SW480 (cell line): ENCODE data around the gene PIGC.
A peak's percentile ranks its signal among the peaks of the same experiment; 100 is the strongest.
"Not testable (repeated sequence)": the region's sequence is repeated elsewhere in the genome, so short reads cannot be mapped to it uniquely, and the experiment has no call there.

Experiments
- DNase-seq: peaks from one replicate; pipeline ENCODE4 v3.0.0-alpha.2; 2016; ENCODE audit warnings: low spot score

Gene PIGC

GRCh38 chr1:172466795-172467407 is 23.0 kb upstream of the PIGC start:
- peak; percentile 83 for DNase-seq

DNA sequence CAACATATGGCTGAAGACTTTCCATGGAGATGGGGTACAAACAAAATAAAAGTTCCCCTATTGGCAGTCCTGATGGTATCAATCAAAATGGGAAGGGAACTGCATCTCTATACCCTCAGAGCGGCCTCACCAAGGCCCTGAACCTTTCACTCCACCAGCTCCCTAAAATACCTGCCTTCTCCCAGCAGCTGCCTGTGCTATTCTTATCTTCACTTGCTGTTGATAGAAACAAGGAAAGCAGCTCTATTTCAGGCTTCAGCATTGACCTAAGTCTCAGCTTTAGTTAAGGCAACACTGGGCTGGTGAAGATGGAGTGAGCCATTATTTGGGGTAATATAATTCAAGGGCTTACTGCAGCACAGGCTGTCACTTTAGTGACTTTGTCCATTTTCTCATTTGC is 21.7 kb upstream of the PIGC start:
- DNase-seq: no peak

DNA sequence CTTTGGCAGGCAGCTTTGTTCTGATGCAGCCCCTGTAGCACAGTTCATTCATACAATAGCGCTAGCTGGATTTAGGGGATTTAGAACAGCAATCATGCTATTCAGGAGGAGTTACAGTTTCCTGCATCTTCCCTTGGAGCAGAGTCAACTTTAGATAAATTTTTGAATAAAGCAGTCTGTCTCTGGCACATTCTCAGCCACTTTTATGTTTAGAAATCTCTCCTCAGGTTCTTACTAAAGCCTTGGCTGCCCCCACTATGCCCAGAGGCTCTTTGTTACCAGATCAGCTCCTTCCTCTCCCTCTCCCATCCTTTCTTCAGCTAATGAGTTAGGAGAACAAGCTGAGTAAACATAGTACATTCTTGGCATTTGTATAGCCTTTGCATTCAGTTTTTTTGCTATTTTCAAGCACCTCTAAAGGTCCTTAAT is 17.0 kb upstream of the PIGC start:
- no peak for DNase-seq

GRCh38 chr1:172460177-172460576 is 16.3 kb upstream of the PIGC start:
- DNase-seq: no peak

GRCh38 chr1:172457479-172458130 is 13.7 kb upstream of the PIGC start:
- DNase-seq: no peak

GRCh38 chr1:172456344-172456769 is 12.5 kb upstream of the PIGC start:
- DNase-seq: no peak

- DNase-seq: no peak
These were observed 11.6 kb upstream of the PIGC start for GRCh38 chr1:172455451-172455850.

- DNase-seq: no peak
These were observed 9.7 kb upstream of the PIGC start for GRCh38 chr1:172453607-172454006.

DNA sequence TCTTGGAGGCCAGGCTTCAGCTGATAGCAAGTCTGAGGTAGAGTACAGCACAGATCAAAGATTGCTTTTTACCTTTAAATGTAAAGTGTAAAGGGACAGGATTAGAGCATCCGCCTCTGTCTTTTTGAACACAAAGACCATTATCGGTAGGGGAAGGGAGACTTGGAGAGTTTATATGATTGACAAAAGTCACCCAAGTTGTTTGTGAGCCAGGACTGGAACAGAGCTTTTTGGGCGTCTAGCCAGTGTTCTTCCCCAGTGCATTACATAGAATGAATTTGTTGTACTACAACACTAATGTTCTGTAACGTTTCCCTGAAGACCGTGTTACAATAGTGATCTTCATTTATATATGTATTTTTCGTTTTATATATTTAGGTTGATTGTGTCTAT is 9.3 kb upstream of the PIGC start:
- no peak for DNase-seq

GRCh38 chr1:172452536-172453152 is 8.8 kb upstream of the PIGC start:
- peak; percentile 28 for DNase-seq

GRCh38 chr1:172451002-172451443 is 7.2 kb upstream of the PIGC start:
- peak; percentile 82 for DNase-seq

DNA sequence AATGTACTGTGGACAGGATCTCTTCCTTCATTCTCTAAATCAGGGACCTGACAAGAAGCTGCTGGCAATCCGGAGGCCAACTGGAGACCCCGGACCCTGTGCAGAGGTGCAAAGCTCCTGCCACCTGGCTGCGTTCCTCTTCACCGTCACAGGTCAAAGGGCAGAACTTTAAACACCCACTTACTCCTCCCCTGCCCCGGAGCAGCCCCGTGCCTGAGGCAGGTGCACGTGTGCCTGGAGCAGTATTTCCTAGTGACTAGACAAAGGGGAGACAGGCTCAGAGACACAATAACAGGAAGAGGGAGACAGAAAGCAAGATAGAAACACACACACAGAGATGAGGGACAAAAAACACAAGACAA is 6.6 kb upstream of the PIGC start:
- peak; percentile 63 for DNase-seq

- DNase-seq: peak; percentile 89
These were observed 6.0 kb upstream of the PIGC start for GRCh38 chr1:172449585-172450523.

DNA sequence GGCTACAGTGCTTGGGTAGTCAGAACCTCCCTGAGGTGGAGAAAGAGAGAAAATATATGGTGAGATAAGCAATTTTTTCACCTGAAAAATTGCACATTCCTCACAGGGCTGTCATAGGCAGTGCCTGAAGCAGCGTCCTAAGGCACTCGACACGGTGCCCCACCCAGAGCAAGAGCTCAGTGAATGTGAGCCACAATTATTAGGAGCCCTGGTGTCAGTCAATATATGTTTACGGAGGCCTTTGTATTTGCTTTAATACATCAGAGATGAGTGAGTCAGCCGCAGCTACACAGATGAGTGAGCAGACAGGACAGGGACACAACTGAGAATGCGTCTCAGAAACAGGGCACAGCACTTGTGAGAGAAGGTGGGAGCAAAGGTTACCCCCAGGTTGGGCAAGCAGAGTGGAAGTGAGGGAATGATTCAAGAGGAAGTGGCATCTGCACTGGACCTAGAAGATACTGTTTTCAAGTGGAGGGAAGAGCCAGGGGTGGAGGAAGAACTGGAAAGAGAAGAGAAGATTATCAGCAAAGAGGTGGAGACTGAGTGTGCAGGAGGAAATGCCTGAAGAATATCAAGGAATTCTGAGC is 5.2 kb upstream of the PIGC start:
- peak; percentile 93 for DNase-seq

GRCh38 chr1:172447641-172448040 is 3.8 kb upstream of the PIGC start:
- no peak for DNase-seq

- DNase-seq: no peak
These were observed 2.7 kb upstream of the PIGC start for GRCh38 chr1:172446547-172446946.

DNA sequence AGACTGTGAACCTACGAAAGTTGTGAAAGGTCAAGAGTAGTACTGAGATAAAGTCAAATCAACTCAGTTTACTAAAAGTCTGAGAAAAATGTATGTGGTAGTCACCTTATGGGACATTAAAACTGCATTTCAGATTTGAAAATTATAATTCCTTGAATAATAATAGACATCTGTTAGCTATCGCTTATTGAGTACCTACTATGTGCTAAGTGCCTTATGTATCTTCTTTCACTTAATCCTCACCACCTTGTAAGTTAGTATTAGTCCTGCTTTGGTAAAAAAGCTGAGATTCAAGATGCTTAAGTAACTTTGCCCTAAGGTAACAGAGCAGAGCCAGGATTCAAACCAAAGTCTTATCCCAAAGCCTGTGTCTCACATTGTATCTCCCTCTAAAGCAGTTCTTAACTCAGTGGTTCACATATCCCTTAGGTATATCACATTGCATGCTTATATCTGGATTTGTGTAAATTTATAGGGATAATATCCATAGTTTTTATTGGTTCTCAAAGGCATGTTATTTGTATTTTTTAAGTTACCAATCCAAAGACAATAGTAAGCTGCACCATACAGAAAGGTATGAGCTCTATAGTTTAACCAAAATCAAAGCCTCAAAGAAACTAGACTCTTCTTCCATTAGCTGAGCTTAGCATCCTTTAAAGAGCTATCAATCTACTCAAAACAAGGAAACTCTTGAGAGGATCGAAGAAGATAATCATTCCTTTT is 865 bp downstream of the PIGC start:
- no peak for DNase-seq

- DNase-seq: no peak
These were observed 1.5 kb downstream of the PIGC start for GRCh38 chr1:172442404-172442803.

- not testable (repeated sequence) for DNase-seq
These were observed 6.7 kb downstream of the PIGC start for GRCh38 chr1:172437183-172437582.

GRCh38 chr1:172431721-172432192 is 12.1 kb downstream of the PIGC start:
- DNase-seq: no peak

DNA sequence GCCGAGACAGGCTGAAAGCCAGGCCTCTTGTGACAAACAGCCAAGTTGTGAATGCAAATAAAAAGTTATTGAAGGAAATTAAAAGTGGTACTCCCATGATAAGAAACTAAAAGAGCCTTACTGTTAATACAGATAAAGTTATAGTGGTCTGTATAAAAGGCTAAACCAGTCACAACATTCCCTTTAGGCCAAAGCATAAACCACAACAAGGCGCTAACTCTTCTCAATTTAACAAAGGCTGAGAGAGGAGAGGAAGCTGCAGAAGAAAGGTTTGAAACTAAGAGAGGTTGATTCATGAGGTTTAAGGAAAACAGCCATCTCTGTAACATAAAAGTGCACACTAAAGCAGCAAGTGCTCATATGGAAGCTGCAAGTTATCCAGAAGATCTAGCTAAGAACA is 12.7 kb downstream of the PIGC start:
- DNase-seq: no peak
